HG03521 (cell line): ENCODE data around the gene SFN.
"Not testable (repeated sequence)": the region's sequence is repeated elsewhere in the genome, so short reads cannot be mapped to it uniquely, and the experiment has no call there.

Experiments
- ATAC-seq: cut with Tn5 transposase; IDR thresholded peaks from one replicate; pipeline ENCODE4 v1.9.1; 2021; ENCODE audit warnings: mild to moderate bottlenecking, moderate library complexity; ENCODE audit not compliant: unreplicated experiment

SFN gene

DNA sequence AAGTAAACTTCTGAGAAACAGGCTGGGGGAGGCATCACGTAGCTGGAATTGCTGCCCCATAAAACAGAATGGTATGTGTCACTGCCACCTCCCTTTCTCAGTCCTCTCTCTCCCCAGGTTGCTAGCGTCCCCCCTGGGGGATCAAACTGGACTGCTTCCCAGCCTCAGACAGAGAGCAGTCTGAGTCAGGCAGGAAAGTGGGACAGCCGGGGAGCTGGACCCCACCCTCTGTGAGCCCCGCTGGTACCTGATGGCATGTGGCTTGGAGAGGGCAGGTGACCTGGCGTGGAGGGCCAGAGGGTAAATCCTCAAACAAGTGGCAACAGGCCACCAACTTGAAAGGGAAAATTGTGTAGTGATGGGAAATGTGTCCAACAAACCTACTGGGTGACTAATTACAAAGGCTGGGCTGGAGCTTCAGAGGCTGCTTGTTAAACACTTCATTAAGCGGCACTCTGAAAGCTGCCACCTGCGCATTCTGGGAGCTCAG lies 1.0 kb upstream of the SFN start:
- ATAC-seq = no peak

DNA sequence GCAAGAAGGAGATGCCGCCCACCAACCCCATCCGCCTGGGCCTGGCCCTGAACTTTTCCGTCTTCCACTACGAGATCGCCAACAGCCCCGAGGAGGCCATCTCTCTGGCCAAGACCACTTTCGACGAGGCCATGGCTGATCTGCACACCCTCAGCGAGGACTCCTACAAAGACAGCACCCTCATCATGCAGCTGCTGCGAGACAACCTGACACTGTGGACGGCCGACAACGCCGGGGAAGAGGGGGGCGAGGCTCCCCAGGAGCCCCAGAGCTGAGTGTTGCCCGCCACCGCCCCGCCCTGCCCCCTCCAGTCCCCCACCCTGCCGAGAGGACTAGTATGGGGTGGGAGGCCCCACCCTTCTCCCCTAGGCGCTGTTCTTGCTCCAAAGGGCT lies 732 bp downstream of the SFN start:
- ATAC-seq = no peak

GRCh38 chr1:26864610-26865480 lies 1.9 kb downstream of the SFN start:
- peak; percentile 92 for ATAC-seq

- not testable (repeated sequence) for ATAC-seq
These were observed 10.1 kb downstream of the SFN start for GRCh38 chr1:26873097-26873496.

GRCh38 chr1:26874896-26875295 lies 11.9 kb downstream of the SFN start:
- ATAC-seq = no peak

- ATAC-seq = no peak
These were observed 14.4 kb downstream of the SFN start for GRCh38 chr1:26877326-26877725.

GRCh38 chr1:26879793-26880192 lies 16.8 kb downstream of the SFN start:
- ATAC-seq = no peak

DNA sequence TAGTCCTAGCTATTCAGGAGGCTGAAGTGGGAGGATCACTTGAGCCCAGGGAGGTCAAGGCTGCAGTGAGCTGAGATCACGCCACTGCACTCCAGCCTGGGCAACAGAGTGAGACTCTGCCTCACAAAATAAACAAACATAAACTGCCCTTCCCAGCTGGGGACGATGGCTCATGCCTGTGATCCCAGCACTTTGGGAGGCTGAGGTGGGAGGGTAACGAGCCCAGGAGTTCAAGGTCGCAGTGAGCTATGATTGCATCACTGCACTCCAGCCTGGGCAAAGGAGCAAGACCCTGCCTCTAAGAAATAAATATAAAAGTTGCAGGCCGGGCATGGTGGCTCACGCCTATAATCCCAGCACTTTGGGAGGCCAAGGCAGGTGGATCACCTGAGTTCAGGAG lies 18.7 kb downstream of the SFN start:
- ATAC-seq = not testable (repeated sequence)

DNA sequence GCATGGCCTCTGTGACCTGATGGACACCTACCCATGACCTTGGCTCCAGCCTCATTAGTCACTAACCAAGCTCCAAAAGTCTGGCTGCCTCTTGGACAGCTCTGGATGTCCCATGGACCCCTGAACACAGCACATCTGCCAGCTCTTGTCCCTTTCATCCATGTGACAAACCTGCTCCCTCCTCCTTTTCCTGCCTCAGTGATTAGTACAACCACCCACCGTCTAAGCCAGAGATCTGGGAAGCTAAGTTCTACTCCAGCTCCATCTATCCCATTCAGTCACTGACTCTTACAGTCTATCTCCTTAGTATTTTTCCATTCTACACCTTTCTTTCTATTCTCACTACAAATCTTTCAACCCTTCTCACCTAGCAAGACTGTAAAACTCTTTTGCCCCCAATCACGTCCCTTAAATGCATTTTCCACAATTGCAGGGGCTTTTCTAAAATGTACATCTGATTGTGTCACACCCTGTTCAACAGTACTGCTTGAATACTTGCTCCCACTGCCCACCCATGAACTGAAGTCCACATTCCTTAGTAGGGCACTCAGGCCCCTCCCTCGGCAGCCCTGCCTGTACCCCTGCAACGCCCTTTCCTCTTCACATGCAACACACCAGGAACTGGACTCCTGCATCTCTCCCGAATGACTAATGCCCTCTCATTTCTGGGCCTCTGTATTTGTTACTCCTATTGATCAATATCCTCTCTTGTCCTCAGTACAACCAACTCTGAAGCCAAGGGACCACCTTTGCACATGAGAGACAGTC lies 19.9 kb downstream of the SFN start:
- ATAC-seq = no peak

DNA sequence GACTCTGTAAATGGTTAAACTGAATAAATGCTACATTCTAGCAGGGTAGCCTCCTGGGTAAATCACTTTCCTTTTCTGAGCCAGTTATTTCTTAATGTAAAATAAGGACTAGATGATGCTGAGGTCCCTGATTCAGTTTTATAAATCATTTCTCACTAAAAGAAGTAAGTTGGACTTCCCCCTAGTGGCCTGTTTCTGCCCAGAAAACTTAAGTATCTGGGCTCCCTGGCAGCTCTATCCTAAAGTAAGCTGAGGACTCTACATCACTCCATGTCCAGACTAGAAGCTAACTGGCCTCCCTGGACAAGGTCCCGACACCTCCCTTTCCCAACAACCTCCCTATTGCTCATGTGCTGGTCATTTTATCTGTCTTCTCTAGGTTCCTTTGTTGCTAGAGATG lies 24.2 kb downstream of the SFN start:
- ATAC-seq = no peak

- no peak for ATAC-seq
These were observed 25.3 kb downstream of the SFN start for GRCh38 chr1:26888231-26888630.

DNA sequence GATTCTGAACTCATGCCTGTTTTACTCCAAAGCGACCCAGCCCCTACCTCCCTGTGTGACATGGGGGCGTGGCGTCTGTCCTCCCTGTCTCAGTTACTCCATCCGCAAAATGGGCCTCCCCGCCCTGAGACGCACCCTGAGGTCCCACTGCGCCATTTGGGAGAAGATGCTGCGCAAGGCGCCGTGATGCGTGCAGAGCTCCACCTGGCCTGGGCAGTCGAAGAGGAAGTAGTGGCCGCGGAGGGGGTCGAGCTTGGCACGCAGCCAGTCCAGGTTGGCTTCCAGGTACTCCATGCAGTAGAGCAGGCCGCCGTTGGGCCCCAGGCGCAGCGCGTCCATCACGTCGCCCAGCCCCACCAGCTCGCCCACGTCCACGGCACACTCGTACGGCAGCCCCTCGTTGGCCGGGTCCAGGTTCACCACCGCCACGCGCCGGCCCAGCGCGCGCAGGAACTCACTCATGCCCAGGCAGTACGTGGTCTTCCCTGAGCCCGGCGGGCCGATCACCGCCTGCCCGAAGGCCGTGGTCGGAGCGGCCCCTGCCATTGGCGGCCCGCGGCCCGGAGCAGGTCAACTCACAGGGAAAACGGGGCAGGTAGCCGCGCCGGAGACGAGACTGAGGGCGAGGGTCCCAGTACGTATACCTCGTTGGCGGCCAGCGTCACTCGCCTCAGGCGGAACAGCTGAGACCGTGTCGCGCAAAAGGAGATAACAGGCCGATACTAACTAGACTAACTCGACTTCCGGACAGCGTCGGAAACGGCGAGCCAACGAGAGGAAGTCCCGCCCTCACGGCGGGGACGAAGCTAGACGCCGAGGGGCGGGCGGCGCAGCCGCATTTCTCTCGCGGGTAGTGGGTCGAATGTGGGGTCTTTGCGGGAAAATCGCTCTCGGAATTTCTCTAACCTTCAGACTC lies 26.9 kb downstream of the SFN start, which contains the start of gene GPN2:
Gene GPN2 (minus strand): TSS at position 733 of the 916 bp plus-strand sequence. CDS start 187 bp downstream, at position 546.
- peak; percentile 86 for ATAC-seq

- ATAC-seq = peak; percentile 26
These were observed 27.5 kb downstream of the SFN start for GRCh38 chr1:26890467-26890796.

GRCh38 chr1:26894263-26894662 lies 31.3 kb downstream of the SFN start:
- ATAC-seq = no peak

- no peak for ATAC-seq
These were observed 34.4 kb downstream of the SFN start for GRCh38 chr1:26897351-26897750.

- peak; percentile 62 for ATAC-seq
These were observed 37.3 kb downstream of the SFN start, which contains the start of gene GPATCH3 for GRCh38 chr1:26900001-26900814. TSS of gene GPATCH3 (minus strand) at chr1:26900467. CDS start at chr1:26900442, 25 bp downstream.

DNA sequence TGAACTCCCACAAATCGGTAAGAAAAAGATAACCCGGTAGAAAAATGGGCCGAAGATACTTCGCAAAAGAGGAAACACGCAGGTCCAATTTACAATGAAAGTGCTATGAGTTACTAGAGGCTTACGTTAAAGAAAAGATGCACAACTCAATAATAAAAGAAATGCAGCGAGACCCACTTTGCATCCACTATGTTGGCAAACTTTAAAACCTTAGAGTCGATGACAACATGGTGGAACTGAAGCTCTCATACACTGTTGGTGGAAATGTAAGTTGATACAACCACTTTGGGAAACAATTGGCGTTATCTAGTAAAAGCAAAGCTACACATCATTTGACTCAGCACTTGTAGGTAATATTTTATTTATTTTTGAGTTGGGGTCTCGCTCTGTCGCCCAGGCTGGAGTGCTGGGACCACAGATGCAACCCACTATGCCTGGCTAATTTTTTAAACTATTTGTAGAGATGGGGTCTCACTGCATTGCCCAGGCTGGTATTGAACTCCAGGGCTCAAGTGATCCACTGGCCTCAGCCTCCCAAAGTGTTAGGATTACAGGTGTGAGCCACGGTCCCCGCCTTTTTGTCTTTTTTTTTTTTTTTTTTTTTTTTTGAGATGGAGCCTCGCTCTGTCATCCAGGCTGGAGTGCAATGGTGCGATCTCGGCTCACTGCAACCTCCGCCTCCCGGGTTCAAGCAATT lies 38.0 kb downstream of the SFN start:
- no peak for ATAC-seq

DNA sequence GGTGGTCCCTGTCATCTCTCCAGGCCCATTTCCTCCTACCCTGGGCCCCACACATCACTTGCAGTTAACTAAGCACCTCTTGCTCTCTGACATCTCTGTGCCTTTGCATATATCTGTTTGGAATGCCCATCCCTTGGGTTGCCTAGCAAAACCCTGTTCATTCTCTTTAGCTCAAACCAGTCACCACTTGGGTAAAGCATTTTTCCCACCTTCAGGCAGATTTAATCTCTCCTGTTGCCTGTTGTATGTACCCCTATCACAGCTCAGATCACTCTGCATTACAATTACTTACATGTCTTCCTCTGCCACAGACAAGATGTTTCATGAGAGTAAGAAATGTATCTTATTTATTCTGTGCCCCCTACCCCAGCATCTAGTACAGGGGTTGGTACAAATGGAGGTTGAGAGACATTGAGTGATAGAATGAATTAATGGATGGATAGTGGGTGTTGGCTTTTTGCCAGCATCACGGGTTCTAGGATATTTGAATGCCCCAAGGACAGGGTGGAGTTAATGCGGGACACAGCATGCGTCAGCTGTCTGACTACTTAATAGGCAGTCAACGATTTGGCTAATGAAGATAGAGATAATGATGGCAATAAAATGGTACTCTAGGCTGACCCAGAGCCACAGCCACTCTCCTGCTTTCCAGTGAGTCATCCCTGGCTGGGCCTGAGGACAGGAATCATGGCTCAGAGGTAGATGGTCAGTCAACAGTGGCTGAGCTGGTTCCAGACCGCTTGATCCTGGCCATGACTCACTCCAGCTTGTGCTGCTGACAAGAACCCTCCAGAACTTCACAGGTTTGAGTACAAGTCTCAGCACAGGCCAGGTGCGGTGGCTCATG lies 44.3 kb downstream of the SFN start:
- ATAC-seq = no peak
